Suprapubic skin (tissue), 3 donors: ENCODE measurements around the gene TES.

Source experiments
- POLR2A ChIP-seq, 2 donors: fragments of 450-650 bp; IDR thresholded peaks; one replicate each; pipeline ENCODE4 v1.6.1; 2017; ENCODE audit warnings: antibody characterized with exemption in 2 of 2, mild to moderate bottlenecking in 2 of 2, moderate library complexity in 2 of 2
- TF ChIP-seq, protein P1 (sequence below), 2 donors: fragments of 200-600 bp in 1 of 2; fragments of 450-650 bp in 1 of 2; sonication (generic) in 1 of 2; IDR thresholded peaks; one replicate each; pipeline ENCODE4 v1.5.1; 2016 to 2019; ENCODE audit warnings: antibody characterized with exemption in 2 of 2, mild to moderate bottlenecking in 1 of 2, moderate library complexity in 1 of 2

DNA sequence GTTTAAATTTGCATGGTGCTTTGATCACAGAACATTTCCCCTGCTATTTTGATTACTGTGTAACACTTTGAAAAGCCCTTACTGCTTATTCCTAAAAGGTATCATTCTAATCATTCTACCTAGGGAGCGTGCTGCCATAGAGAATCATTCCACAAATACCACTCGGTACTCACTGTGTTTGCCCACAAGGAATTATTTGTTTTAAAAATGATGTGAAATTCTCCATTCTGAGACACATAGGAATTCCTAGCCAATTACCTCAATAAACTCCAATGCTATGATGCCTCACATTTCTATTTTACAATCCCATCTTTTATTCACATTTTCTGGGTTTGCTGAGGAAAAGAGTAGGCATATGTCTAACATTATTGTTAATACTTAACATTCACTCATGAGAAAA lies 16.2 kb upstream of the TES start:
- TF ChIP-seq, protein P1, sequence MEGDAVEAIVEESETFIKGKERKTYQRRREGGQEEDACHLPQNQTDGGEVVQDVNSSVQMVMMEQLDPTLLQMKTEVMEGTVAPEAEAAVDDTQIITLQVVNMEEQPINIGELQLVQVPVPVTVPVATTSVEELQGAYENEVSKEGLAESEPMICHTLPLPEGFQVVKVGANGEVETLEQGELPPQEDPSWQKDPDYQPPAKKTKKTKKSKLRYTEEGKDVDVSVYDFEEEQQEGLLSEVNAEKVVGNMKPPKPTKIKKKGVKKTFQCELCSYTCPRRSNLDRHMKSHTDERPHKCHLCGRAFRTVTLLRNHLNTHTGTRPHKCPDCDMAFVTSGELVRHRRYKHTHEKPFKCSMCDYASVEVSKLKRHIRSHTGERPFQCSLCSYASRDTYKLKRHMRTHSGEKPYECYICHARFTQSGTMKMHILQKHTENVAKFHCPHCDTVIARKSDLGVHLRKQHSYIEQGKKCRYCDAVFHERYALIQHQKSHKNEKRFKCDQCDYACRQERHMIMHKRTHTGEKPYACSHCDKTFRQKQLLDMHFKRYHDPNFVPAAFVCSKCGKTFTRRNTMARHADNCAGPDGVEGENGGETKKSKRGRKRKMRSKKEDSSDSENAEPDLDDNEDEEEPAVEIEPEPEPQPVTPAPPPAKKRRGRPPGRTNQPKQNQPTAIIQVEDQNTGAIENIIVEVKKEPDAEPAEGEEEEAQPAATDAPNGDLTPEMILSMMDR (IDR thresholded peaks at IDR 0.05), result no peak
- no peak for TF ChIP-seq POLR2A (IDR thresholded peaks at IDR 0.05)
